ENCODE data around the gene PDCD10.

PDCD10 gene

GRCh38 chr3:167728176-167728575, 6.5 kb downstream of the PDCD10 start:
- no peaks in the 10 kb centered on the region for H3K9me3 ChIP-seq (ENCODE audit: severe bottlenecking)
- no peak overlapping the region for H3K27ac ChIP-seq
- TF ChIP-seq CTCF (IDR thresholded peaks at IDR 0.05; ENCODE audit: low read depth, low read length) = no peak
- no peaks in the 10 kb centered on the region for H3K27me3 ChIP-seq (ENCODE audit: insufficient read depth, low read depth, severe bottlenecking)
- H3K36me3 ChIP-seq = no peaks in the 10 kb centered on the region
- no peak overlapping the region for H3K4me3 ChIP-seq (ENCODE audit: low read depth, low read length)
- no peak for DNase-seq

- Histone ChIP-seq H3K36me3 (peaks cover 1% of the 10 kb centered on the region), H3K9me3 (ENCODE audit: severe bottlenecking) (no peaks in the 10 kb centered on the region), H3K27ac (no peak overlapping the region), H3K27me3 (ENCODE audit: insufficient read depth, low read depth, severe bottlenecking) (no peaks in the 10 kb centered on the region), H3K4me3 (ENCODE audit: low read depth, low read length) (no peak overlapping the region)
- DNase-seq = no peak
- no peak for TF ChIP-seq CTCF (IDR thresholded peaks at IDR 0.05; ENCODE audit: low read depth, low read length)
Measured at GRCh38 chr3:167723872-167724271, 10.8 kb downstream of the PDCD10 start.

- H3K27me3 ChIP-seq (ENCODE audit: insufficient read depth, low read depth, severe bottlenecking) = no peaks in the 10 kb centered on the region
- no peaks in the 10 kb centered on the region for H3K9me3 ChIP-seq (ENCODE audit: severe bottlenecking)
- peaks cover 9% of the 10 kb centered on the region for H3K36me3 ChIP-seq
- H3K27ac ChIP-seq = no peak overlapping the region
- H3K4me3 ChIP-seq (ENCODE audit: low read depth, low read length) = no peak overlapping the region
- DNase-seq = no peak
- TF ChIP-seq CTCF (IDR thresholded peaks at IDR 0.05; ENCODE audit: low read depth, low read length) = no peak
Measured at GRCh38 chr3:167723025-167723512, 11.6 kb downstream of the PDCD10 start.

GRCh38 chr3:167718582-167718981, 16.1 kb downstream of the PDCD10 start:
- no peak for TF ChIP-seq CTCF (IDR thresholded peaks at IDR 0.05; ENCODE audit: low read depth, low read length)
- peaks cover 13% of the 10 kb centered on the region for H3K36me3 ChIP-seq
- H3K27me3 ChIP-seq (ENCODE audit: insufficient read depth, low read depth, severe bottlenecking) = no peaks in the 10 kb centered on the region
- DNase-seq = no peak
- no peak overlapping the region for H3K4me3 ChIP-seq (ENCODE audit: low read depth, low read length)
- no peaks in the 10 kb centered on the region for H3K9me3 ChIP-seq (ENCODE audit: severe bottlenecking)
- no peak overlapping the region for H3K27ac ChIP-seq

GRCh38 chr3:167716920-167717319, 17.8 kb downstream of the PDCD10 start:
- no peaks in the 10 kb centered on the region for H3K27me3 ChIP-seq (ENCODE audit: insufficient read depth, low read depth, severe bottlenecking)
- no peak overlapping the region for H3K4me3 ChIP-seq (ENCODE audit: low read depth, low read length)
- no peak for DNase-seq
- no peaks in the 10 kb centered on the region for H3K9me3 ChIP-seq (ENCODE audit: severe bottlenecking)
- TF ChIP-seq CTCF (IDR thresholded peaks at IDR 0.05; ENCODE audit: low read depth, low read length) = no peak
- peaks cover 13% of the 10 kb centered on the region for H3K36me3 ChIP-seq
- no peak overlapping the region for H3K27ac ChIP-seq

- Histone ChIP-seq H3K36me3 (peaks cover 13% of the 10 kb centered on the region), H3K9me3 (ENCODE audit: severe bottlenecking) (no peaks in the 10 kb centered on the region), H3K4me3 (ENCODE audit: low read depth, low read length) (no peak overlapping the region), H3K27me3 (ENCODE audit: insufficient read depth, low read depth, severe bottlenecking) (no peaks in the 10 kb centered on the region), H3K27ac (no peak overlapping the region)
- TF ChIP-seq CTCF (IDR thresholded peaks at IDR 0.05; ENCODE audit: low read depth, low read length) = no peak
- DNase-seq = no peak
Measured at GRCh38 chr3:167714871-167715270, 19.8 kb downstream of the PDCD10 start.

Data from WERI-Rb-1 (cell line).